HepG2 (cell line): ENCODE data around the gene CPNE8. TPM values are rescaled to one million over a fixed set of nuclear protein-coding genes. Genes with fewer than 3 reads are reported as not detected.

ENCODE experiments used
- ATAC-seq: fragments of 200-7000 bp; cut with Tn5 transposase; 3 replicates; pipeline ENCODE4 v1.9.1; 2020; ENCODE audit warnings: mild to moderate bottlenecking, moderate library complexity
- BruUV-seq: library from RNA; stranded (reverse); fragments of 400-500 nt; replicated peaks from 2 replicates; lab custom pipeline; 2021; lab: Mats Ljungman, UMichigan
- CTCF ChIA-PET: fragments of 300-600 bp; formaldehyde crosslinking; extraction: SDS; loops from one replicate; lab custom pipeline; 2021; ENCODE audit warnings: low total read pairs, inconsistent platforms, low intra/inter-chr PET ratio; lab: Yijun Ruan, JAX
- POLR2A ChIA-PET: fragments of 350-600 bp; sonication (Branson Sonifier 250); formaldehyde crosslinking; loops from one replicate; lab custom pipeline; 2020; ENCODE audit warnings: antibody characterized with exemption, inconsistent platforms; lab: Yijun Ruan, JAX
- DNase-seq: peaks from one replicate; pipeline ENCODE4 v3.0.0-alpha.2; 2015; ENCODE audit warnings: low spot score
- FAIRE-seq: peaks from 3 replicates; lab custom pipeline; 2011; peaks lifted over from hg19 to GRCh38; lab: Jason Lieb, UNC
- H2AFZ ChIP-seq: one replicate; pipeline ENCODE4 v1.6.1; 2011; ENCODE audit warnings: low read length, inconsistent platforms
- H3K27ac ChIP-seq: fragments of 300-600 bp; 3 replicates; pipeline ENCODE4 v1.8.0; 2011; ENCODE audit warnings: mixed run types, mild to moderate bottlenecking, mixed read lengths, low read length, inconsistent platforms; ENCODE audit not compliant: insufficient read depth; ENCODE audit errors: extremely low read length
- H3K27me3 ChIP-seq, 2 experiments: fragments of 200-600 bp in 1 of 2; 2 replicates in 1 of 2; 3 replicates in 1 of 2; pipeline versions ENCODE4 v1.6.0 to v1.8.0; 2011; ENCODE audit warnings: low read length in 2 of 2, mild to moderate bottlenecking in 2 of 2, moderate library complexity in 2 of 2, inconsistent platforms in 1 of 2; ENCODE audit not compliant: insufficient read depth in 2 of 2, control insufficient read depth in 1 of 2
- H3K36me3 ChIP-seq, 2 experiments: fragments of 200-600 bp in 1 of 2; replicated peaks in 1 of 2; 2 replicates in 1 of 2; 3 replicates in 1 of 2; pipeline versions ENCODE4 v1.5.1 to v1.8.0; 2011; ENCODE audit warnings: low read length in 2 of 2, inconsistent platforms in 1 of 2; ENCODE audit not compliant: insufficient read depth in 2 of 2, control insufficient read depth in 1 of 2
- H3K4me1 ChIP-seq: 2 replicates; pipeline ENCODE4 v1.5.1; 2012; ENCODE audit warnings: low read length, inconsistent platforms; ENCODE audit not compliant: insufficient read depth
- H3K4me2 ChIP-seq: 2 replicates; pipeline ENCODE4 v1.6.0; 2011; ENCODE audit warnings: low read depth, low read length, inconsistent platforms
- H3K4me3 ChIP-seq, 3 experiments: fragments of 200-600 bp in 1 of 3; sonication (generic), shearing (Covaris generic) in 1 of 3; replicated peaks in 1 of 3; 2 replicates each; pipeline ENCODE4 v1.5.1; 2011 to 2016; ENCODE audit warnings: low read length in 3 of 3, inconsistent platforms in 2 of 3, low read depth in 2 of 3, mild to moderate bottlenecking in 2 of 3, control low read depth in 1 of 3, mixed read lengths in 1 of 3; ENCODE audit not compliant: insufficient read depth in 1 of 3
- H3K79me2 ChIP-seq: one replicate; pipeline ENCODE4 v1.6.1; 2011; ENCODE audit warnings: low read length, inconsistent platforms; ENCODE audit not compliant: insufficient read depth
- H3K9ac ChIP-seq: 2 replicates; pipeline ENCODE4 v1.6.0; 2011; ENCODE audit warnings: mild to moderate bottlenecking, low read depth, low read length, inconsistent platforms; ENCODE audit not compliant: insufficient read depth
- H3K9me3 ChIP-seq: 2 replicates; pipeline ENCODE4 v1.5.1; 2012; ENCODE audit warnings: mild to moderate bottlenecking, low read length
- H4K20me1 ChIP-seq: 2 replicates; pipeline ENCODE4 v1.6.0; 2011; ENCODE audit warnings: inconsistent platforms, mild to moderate bottlenecking, low read length, moderate library complexity; ENCODE audit not compliant: insufficient read depth
- AFF4 ChIP-seq: sonication (generic); formaldehyde crosslinking; IDR thresholded peaks from 2 replicates; pipeline ENCODE4 v1.4.0; 2020; ENCODE audit warnings: missing genetic modification reagents
- GLMP ChIP-seq: sonication (generic); formaldehyde crosslinking; IDR thresholded peaks from 2 replicates; pipeline ENCODE4 v1.9.0; 2021; ENCODE audit warnings: missing genetic modification reagents, mild to moderate bottlenecking, borderline replicate concordance
- KLF6 ChIP-seq: IDR thresholded peaks from 2 replicates; pipeline ENCODE4 v1.8.0; 2016; ENCODE audit warnings: missing biosample characterization, missing genetic modification reagents
- MAFF ChIP-seq: IDR thresholded peaks from 2 replicates; pipeline ENCODE4 v1.6.1; 2011; ENCODE audit warnings: low read depth, low read length, improper control_type of control experiment
- MAFK ChIP-seq, 2 experiments: IDR thresholded peaks in 1 of 2; conservative IDR thresholded peaks in 1 of 2; 2 replicates each; pipeline ENCODE4 v1.6.1; 2011; ENCODE audit warnings: improper control_type of control experiment in 2 of 2, low read length in 2 of 2
- TSC22D2 ChIP-seq: sonication (generic); formaldehyde crosslinking; IDR thresholded peaks from 2 replicates; pipeline ENCODE4 v1.5.1; 2020; ENCODE audit warnings: missing genetic modification reagents, mild to moderate bottlenecking, borderline replicate concordance
- ZNF10 ChIP-seq: sonication (generic); formaldehyde crosslinking; IDR thresholded peaks from 2 replicates; pipeline ENCODE4 v1.4.0; 2020; ENCODE audit warnings: mild to moderate bottlenecking, low read depth, missing genetic modification reagents, borderline replicate concordance
- ZNF547 ChIP-seq: sonication (generic); formaldehyde crosslinking; IDR thresholded peaks from 2 replicates; pipeline ENCODE4 v1.5.1; 2020; ENCODE audit warnings: mild to moderate bottlenecking, missing genetic modification reagents
- ZNF83 ChIP-seq: sonication (generic); formaldehyde crosslinking; IDR thresholded peaks from 2 replicates; pipeline ENCODE4 v1.4.0; 2020; ENCODE audit warnings: missing genetic modification reagents, mild to moderate bottlenecking, borderline replicate concordance
- WGBS: methylation state at CpG from one replicate; pipeline ENCODE4 v1.1.6; 2017; ENCODE audit warnings: low lambda C conversion rate; 5-methylcytosine and 5-hydroxymethylcytosine counted together
- in situ Hi-C: cut with HindIII; loops from 2 replicates; pipeline ENCODE4 v1.10.0; 2017; ENCODE audit warnings: low pct_unique_long_range_greater_than_20kb; ENCODE audit not compliant: extremely low pct_ligation_motif_present
- intact Hi-C: fragments of 100-400 bp; cut with micrococcal nuclease; formaldehyde crosslinking; loops from one replicate; pipeline ENCODE4 v1.10.0; 2022; ENCODE audit not compliant: unreplicated experiment
- polyA plus RNA-seq, 8 experiments: library from polyadenylated mRNA; depleted of rRNA in 3 of 8; stranded (reverse) in 7 of 8; unstranded in 1 of 8; fragments of >200 nt; fragmentation: Illumina TruSeq in 4 of 8; extraction: Trizol in 4 of 8; gene quantifications; 2 replicates each; pipeline versions ENCODE4 v1.2.1 to v1.2.3, GENCODE V29; 2011 to 2016; ENCODE audit warnings: low read depth in 4 of 8, missing spikeins in 1 of 8, mixed read lengths in 1 of 8; ENCODE audit not compliant: insufficient read depth in 1 of 8
- total RNA-seq, 5 experiments: library from RNA; depleted of rRNA; stranded (reverse); fragments of >200 nt; fragmentation: Illumina TruSeq; extraction: Trizol; gene quantifications; 2 replicates each; pipeline ENCODE4 v1.2.3, GENCODE V29; 2016; ENCODE audit warnings: low read depth in 1 of 5
- TF ChIP-seq, protein P1 (sequence below): IDR thresholded peaks from 2 replicates; pipeline ENCODE4 v1.6.1; 2016; ENCODE audit warnings: missing compliant biosample characterization, missing genetic modification reagents, borderline replicate concordance
- TF ChIP-seq, protein P2 (sequence below): sonication (generic); formaldehyde crosslinking; IDR thresholded peaks from 2 replicates; pipeline ENCODE4 v1.4.0; 2020; ENCODE audit warnings: missing genetic modification reagents

The CPNE8 gene
- total and polyA plus RNA-seq, 2 of the 13 experiments (the other 11 are each of a cell fraction or from before 2014, with no cell fraction given): 2.4 to 2.7 TPM

GRCh38 chr12:38653650-38654049 is 251.7 kb downstream of the CPNE8 start:
- 70% methylated on average over 2 of the region's 2 CpGs for WGBS
- no TSS peak for BruUV-seq
- Histone ChIP-seq H3K27me3 (no peaks in the 10 kb centered on the region), H3K9ac (no peak overlapping the region), H3K4me1 (no peaks in the 10 kb centered on the region), H3K9me3 (no peaks in the 10 kb centered on the region), H2AFZ (no peak overlapping the region), H3K36me3 (no peaks in the 10 kb centered on the region), H3K79me2 (no peaks in the 10 kb centered on the region), H3K4me3 (no peak overlapping the region), H4K20me1 (no peaks in the 10 kb centered on the region), H3K27ac (no peak overlapping the region), H3K4me2 (no peak overlapping the region)
- ATAC-seq (no peak), DNase-seq (no peak), FAIRE-seq (no peak)
- TF ChIP-seq KLF6 (CRISPR knock-in tag) (no peak), MAFK (conservative IDR thresholded peaks at IDR 0.05 in 1 of 2, IDR thresholded peaks at IDR 0.05 in 1 of 2; ENCODE audit: low read length in 2 of 2) (0 out of 4 replicates have a peak, but pooled peaks of 1 of the 2 experiments have one; percentile 16), MAFF (0 out of 2 replicates have a peak, but pooled peaks have one; percentile 14)
- TF ChIP-seq, protein P1, sequence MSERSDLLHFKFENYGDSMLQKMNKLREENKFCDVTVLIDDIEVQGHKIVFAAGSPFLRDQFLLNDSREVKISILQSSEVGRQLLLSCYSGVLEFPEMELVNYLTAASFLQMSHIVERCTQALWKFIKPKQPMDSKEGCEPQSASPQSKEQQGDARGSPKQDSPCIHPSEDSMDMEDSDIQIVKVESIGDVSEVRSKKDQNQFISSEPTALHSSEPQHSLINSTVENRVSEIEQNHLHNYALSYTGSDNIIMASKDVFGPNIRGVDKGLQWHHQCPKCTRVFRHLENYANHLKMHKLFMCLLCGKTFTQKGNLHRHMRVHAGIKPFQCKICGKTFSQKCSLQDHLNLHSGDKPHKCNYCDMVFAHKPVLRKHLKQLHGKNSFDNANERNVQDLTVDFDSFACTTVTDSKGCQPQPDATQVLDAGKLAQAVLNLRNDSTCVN (CRISPR knock-in tag): no peak
- in situ Hi-C loops: no loop called here
- ChIA-PET CTCF (no interaction called here), POLR2A (no interaction called here)
- intact Hi-C loops: no loop called here

DNA sequence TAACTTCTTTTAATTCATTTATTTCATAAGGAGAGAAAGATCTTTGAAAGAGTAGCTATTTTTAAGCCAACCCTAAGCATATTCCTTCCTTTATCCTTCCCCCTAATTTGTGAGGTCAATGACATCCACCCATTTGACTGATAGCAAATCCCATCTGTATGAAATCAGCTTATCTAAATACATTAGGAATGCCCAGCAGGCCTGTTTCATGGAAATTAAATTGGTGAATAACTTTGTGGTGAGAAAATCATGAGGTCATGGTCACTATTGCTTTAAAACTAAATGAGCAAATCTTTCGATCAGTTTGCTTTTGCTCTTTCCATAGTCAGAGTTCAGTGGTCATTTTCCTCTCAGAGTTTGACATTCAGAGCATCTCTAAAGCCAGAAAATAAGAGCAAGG is 256.6 kb downstream of the CPNE8 start:
- H3K79me2 ChIP-seq: no peaks in the 10 kb centered on the region
- DNase-seq: no peak
- FAIRE-seq: no peak
- H3K9me3 ChIP-seq: no peaks in the 10 kb centered on the region
- no peaks in the 10 kb centered on the region for H3K27me3 ChIP-seq
- H3K27ac ChIP-seq: no peak overlapping the region
- no peaks in the 10 kb centered on the region for H4K20me1 ChIP-seq
- in situ Hi-C loops: no loop called here
- H3K9ac ChIP-seq: no peak overlapping the region
- POLR2A ChIA-PET: no interaction called here
- no peak overlapping the region for H2AFZ ChIP-seq
- no peaks in the 10 kb centered on the region for H3K4me1 ChIP-seq
- CTCF ChIA-PET: no interaction called here
- no peak overlapping the region for H3K4me2 ChIP-seq
- no peak overlapping the region for H3K4me3 ChIP-seq
- ATAC-seq: no peak
- no TSS peak for BruUV-seq
- intact Hi-C loops: no loop called here
- no peaks in the 10 kb centered on the region for H3K36me3 ChIP-seq
- 13% methylated on average over 1 of the region's 1 CpG for WGBS
- TF ChIP-seq ZNF83 (CRISPR knock-in tag) (no peak), GLMP (CRISPR knock-in tag) (no peak), AFF4 (CRISPR knock-in tag) (no peak), ZNF547 (CRISPR knock-in tag) (no peak), TSC22D2 (CRISPR knock-in tag) (no peak), ZNF10 (CRISPR knock-in tag) (no peak)
- TF ChIP-seq, protein P2, sequence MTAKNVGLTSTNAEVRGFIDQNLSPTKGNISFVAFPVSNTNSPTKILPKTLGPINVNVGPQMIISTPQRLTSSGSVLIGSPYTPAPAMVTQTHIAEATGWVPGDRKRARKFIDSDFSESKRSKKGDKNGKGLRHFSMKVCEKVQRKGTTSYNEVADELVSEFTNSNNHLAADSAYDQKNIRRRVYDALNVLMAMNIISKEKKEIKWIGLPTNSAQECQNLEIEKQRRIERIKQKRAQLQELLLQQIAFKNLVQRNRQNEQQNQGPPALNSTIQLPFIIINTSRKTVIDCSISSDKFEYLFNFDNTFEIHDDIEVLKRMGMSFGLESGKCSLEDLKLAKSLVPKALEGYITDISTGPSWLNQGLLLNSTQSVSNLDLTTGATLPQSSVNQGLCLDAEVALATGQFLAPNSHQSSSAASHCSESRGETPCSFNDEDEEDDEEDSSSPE: no peak
